KG1 (cell line): ENCODE data around the gene SLC25A39.
"Not testable (repeated sequence)": the region's sequence is repeated elsewhere in the genome, so short reads cannot be mapped to it uniquely, and the experiment has no call there.

Source experiments
- DNase-seq: peaks from one replicate; lab custom pipeline; 2025; lab: John Stamatoyannopoulos, UW

The SLC25A39 gene

GRCh38 chr17:44335564-44335963 lies 10.9 kb upstream of the SLC25A39 start:
- no peak for DNase-seq

GRCh38 chr17:44334727-44335126 lies 10.1 kb upstream of the SLC25A39 start:
- DNase-seq = no peak

DNA sequence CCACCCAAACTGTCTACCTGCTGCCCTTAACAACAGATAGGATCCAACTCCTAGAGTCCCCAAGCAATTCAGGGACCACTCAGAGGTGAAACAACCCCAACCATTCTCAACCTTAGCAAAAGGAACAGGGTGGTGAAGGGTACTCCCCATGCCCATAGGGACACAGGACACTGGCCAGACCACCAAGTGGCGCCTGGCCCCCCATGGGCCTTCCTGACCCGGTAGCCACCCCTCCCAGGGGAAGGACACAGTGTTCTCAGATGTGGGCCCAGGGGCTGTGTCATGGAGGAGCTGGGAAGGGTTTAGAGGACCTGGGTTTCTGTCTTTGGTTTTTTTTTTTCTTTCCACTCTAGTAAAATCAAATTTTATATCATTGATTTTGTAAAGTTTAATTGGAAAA lies 9.7 kb upstream of the SLC25A39 start:
- no peak for DNase-seq

DNA sequence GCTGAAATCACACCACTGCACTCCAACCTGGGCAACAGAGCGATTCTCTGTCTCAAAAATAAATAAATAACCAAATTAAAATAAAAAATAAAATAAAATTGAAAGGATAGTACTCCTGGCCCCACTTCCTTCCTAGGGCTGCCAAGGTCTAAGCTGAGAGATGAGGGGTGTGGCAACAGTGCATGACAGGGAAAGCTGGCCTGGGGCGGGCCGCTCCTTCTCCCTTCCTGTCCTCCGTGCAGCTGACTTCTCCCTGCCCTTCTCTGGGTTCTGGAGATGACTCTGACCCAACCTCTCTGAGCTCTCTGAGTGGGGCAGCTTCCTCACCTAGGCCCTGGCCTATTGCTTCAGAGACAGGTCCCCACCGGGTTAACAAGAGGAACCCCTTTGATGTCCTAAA lies 8.7 kb upstream of the SLC25A39 start:
- DNase-seq = no peak

GRCh38 chr17:44331249-44331760 lies 6.7 kb upstream of the SLC25A39 start:
- DNase-seq = peak; percentile 75

DNA sequence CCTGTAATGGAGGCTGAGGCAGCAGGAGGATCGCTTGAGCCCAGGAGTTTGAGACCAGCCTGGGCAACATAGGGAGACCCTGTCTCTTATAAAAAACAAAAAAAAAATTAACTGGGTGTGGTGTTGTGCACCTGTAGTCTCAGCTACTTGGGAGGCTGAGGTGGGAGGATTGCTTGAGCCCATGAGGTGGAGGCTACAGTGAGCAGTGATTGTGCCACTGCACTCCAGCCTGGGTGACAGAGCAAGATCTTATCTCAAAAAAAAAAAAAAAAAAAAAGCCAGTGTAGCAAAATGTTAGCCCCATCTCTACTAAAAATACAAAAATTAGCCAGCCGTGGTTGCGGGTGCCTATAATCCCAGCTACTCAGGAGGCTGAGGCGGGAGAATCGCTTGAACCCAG lies 5.6 kb upstream of the SLC25A39 start:
- DNase-seq = not testable (repeated sequence)

DNA sequence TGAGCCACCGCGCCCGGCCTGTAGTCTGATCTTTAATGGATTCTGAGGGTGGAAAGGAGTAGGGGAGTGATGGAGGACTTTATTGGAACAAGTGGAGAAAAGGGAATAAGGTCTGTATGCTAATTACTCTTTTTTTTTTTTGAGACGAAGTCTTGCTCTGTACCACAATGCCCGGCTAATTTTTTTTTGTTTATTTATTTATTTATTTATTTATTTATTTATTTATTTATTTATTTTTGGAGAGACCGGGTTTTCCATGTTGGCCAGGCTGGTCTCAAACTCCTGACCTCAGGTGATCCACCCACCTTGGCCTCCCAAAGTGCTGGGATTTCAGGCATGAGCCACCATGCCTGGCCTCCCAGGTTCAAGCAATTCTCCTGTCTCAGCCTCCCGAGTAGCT lies 4.9 kb upstream of the SLC25A39 start:
- DNase-seq = not testable (repeated sequence)

DNA sequence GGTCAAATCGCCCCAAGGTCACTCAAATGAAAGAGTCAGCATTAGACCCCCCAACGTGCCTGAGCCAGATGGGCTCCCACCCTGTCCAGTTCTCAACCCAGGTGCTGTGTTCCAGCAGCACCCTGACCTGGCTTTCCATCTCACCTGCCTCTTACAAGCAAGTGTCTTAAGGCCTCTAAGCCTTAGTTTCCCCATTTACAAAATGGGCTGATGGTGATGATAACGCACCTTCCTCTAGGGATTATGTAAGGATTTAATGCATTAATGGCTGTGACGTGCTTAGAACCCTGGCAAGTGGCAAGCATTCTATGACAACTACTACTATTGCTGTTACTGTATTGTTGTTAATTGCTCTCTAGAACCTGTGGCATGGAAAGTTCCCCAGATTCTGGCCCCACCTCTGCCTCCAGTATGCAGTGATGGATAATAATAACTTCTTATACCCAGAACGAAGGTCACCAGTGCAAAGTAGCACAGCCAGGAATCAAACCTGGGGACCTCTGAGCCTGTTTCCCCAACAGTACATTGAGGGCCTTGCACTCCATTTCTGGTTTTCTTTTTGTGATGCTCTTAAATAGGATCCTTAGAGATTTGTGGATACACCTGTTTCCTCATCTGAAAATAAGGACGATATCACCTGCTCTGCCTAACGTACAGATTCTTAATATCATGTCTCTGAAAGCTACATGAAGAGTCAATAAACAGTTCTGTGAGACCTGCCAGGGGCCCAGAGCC lies 3.3 kb upstream of the SLC25A39 start:
- no peak for DNase-seq

DNA sequence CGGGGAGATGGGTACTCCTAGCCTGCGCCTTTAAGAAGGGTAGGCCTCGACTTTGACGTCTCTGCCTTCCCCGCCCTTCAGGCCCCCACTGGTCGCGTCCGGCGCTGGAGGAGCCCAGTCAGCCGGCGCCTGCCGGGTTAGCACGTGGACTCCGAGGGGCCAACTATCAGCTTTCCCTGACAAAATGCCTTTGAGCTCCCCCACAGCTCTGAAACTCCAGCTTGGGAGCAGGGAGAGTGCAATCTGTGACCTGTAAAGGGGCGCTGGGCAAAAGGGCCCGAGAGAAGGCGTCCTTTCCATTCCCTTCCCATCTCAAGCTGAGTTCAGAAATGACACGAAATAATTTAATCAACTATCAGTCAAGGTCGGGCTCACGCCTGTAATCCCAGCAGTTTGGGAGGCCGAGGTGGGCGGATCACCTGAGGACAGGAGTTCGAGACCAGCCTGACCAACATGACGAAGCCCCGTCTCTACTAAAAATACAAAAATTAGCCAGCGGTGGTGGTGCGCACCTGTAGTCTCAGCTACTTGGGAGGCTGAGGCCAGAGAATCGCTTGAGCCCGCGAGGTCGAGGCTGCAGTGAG lies 2.3 kb upstream of the SLC25A39 start:
- peak; percentile 84 for DNase-seq

GRCh38 chr17:44324092-44324570 lies 492 bp downstream of the SLC25A39 start:
- no peak for DNase-seq

DNA sequence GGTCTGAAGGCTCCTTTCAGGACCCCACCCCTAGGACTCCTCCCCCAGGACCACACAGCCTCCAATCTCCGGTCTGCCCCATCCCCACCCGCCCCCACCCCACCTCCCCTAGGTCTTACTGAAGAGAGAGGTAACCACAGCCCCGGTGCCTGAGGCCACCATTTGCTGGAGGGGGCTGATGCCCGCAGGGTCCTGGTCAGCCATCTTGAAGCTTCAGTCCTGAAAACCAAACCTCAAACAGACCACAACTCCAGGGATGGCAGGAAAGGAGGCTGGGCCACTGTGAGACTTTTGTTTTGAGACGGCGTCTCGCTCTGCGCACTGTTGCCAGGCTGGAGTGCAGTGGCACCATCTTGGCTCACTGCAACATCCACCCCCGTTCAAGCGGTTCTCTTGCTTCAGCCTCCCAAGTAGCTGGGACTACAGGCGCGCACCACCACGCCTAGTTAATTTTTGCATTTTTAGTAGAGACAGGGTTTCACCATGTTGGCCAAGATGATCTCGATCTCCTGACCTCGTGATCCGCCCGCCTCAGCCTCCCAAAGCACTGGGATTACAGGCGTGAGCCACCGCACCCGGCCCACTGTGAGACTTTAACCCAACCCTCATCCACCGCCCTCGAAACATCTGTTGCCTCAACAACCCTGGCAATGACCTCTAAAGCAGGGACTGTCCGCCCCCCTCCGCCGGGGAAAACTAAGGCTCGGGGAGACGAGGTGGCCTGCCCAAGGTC lies 1.1 kb downstream of the SLC25A39 start:
- DNase-seq = no peak

GRCh38 chr17:44322236-44322895 lies 2.3 kb downstream of the SLC25A39 start:
- DNase-seq = no peak

GRCh38 chr17:44321246-44322120 lies 3.1 kb downstream of the SLC25A39 start:
- no peak for DNase-seq

- DNase-seq = no peak
These were observed 4.6 kb downstream of the SLC25A39 start for GRCh38 chr17:44320066-44320465.

DNA sequence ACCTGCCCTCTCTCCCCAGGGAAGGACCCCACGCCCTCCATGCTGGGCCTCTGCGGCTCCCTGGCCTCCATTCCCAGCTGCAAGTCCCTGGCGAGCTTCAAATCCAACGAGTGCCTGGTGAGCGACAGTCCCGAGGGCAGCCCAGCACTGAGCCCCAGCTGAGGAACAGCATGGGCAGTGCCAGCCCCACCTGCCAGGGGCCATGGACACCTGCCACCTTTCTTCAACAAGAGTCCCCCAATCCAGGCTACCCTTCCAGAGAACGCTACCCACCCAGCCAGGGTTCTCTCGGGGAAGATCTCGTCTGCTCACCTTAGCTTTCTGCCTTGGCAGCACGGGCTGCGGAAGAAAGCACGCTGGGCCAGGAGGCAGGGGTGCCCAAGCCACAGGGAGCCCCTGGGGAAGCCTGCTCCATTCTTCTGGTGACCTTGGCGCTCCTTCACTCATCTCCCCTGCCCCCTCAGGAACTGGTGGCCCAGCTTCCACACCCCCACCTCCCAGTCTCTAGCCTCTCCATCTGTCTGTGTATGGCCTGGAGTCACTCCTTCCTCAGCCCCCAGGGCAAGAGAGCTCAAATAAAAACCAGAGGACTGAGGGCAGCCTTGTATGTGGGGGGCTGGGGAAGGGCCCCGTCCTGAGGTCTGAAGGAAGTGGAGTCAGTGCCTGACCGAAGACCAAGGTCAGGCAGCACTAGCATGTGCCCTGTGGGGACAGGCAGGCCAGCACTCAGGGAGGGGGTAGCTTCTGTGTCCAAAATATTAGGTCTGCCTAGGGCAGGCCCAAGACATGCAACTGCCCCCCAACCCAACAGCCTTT lies 6.3 kb downstream of the SLC25A39 start:
- no peak for DNase-seq

- DNase-seq = no peak
These were observed 7.1 kb downstream of the SLC25A39 start for GRCh38 chr17:44317545-44317944.

GRCh38 chr17:44315760-44316731 lies 8.6 kb downstream of the SLC25A39 start:
- no peak for DNase-seq

DNA sequence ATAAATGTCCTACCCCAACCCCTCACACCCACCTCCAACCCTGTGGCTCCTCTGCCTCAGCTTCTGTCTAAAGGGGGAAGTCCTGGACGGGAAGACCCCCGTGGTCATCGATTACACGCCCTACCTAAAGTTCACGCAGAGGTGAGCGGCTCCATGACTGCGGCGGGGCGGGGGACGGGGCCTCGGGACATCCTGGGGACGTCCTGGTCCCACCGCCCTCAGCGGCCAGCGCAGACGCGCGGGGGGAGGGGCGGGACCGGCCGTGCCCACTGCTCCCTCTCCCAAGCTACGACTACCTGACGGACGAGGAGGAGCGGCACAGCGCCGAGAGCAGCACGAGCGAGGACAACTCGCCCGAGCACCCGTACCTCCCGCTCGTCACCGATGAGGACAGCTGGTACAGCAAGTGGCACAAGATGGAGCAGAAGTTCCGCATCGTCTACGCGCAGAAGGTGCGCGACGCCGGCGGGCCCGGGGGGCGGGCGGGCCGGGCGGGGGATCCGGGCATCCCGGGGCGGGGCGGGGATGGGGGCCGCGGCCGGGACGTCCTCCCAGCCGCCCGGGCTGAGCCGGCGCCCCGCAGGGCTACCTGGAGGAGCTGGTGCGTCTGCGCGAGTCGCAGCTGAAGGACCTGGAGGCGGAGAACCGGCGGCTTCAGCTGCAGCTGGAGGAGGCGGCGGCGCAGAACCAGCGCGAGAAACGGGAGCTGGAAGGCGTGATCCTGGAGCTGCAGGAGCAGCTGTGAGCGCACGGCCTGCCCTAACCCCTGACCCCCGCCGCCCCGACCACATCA lies 9.6 kb downstream of the SLC25A39 start:
- no peak for DNase-seq

- DNase-seq = no peak
These were observed 10.1 kb downstream of the SLC25A39 start for GRCh38 chr17:44314524-44314868.
